PFSK-1 (cell line): ENCODE measurements around the gene COL23A1.

ENCODE experiments used
- FOXP2 ChIP-seq: optimal IDR thresholded peaks from 2 replicates; pipeline ENCODE3; 2011; ENCODE audit warnings: borderline replicate concordance, control low read depth, inconsistent platforms; ENCODE audit not compliant: insufficient read depth; ENCODE audit errors: extremely low read length, extremely low read depth
- POLR2AphosphoS5 ChIP-seq: IDR thresholded peaks from 2 replicates; pipeline ENCODE4 v1.6.1; 2012; ENCODE audit warnings: low read depth, mild to moderate bottlenecking, control low read depth, low read length, moderate library complexity
- SIN3A ChIP-seq: IDR thresholded peaks from 2 replicates; pipeline ENCODE4 v1.6.1; 2012; ENCODE audit warnings: mild to moderate bottlenecking, low read length, moderate library complexity, borderline replicate concordance; ENCODE audit not compliant: insufficient read depth
- TAF1 ChIP-seq: IDR thresholded peaks from 2 replicates; pipeline ENCODE4 v1.6.1; 2012; ENCODE audit warnings: low read length, control low read depth, borderline replicate concordance; ENCODE audit not compliant: insufficient read depth
- TF ChIP-seq, protein P1 (sequence below), 2 experiments: IDR thresholded peaks; 2 replicates each; pipeline versions ENCODE4 v1.6.1 to v1.8.0; 2011 to 2012; ENCODE audit warnings: low read depth in 2 of 2, low read length in 2 of 2, control low read depth in 1 of 2, inconsistent platforms in 1 of 2, mild to moderate bottlenecking in 1 of 2, moderate library complexity in 1 of 2; ENCODE audit not compliant: insufficient read depth in 1 of 2

The COL23A1 gene

DNA sequence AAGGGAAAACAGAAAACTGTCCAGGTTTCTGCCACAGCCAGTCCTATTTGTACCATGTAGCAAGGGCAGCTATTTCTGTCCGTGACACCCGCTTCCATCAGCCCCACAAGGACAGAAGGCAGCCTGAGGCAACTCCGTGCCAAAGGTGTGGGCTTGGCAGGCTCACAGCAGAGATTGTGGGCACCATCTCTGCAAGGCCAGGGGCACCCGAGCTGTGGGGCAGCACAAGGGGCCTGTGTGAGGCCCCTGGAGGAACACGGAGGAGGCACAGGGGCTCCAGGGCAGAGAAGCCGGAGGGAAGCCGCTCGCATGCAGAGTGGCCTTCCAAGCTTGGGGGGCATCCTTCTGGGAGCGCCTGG is 43.5 kb downstream of the COL23A1 start:
- TF ChIP-seq FOXP2 (no peak), POLR2AphosphoS5 (no peak), TAF1 (no peak), SIN3A (no peak)
- TF ChIP-seq, protein P1, sequence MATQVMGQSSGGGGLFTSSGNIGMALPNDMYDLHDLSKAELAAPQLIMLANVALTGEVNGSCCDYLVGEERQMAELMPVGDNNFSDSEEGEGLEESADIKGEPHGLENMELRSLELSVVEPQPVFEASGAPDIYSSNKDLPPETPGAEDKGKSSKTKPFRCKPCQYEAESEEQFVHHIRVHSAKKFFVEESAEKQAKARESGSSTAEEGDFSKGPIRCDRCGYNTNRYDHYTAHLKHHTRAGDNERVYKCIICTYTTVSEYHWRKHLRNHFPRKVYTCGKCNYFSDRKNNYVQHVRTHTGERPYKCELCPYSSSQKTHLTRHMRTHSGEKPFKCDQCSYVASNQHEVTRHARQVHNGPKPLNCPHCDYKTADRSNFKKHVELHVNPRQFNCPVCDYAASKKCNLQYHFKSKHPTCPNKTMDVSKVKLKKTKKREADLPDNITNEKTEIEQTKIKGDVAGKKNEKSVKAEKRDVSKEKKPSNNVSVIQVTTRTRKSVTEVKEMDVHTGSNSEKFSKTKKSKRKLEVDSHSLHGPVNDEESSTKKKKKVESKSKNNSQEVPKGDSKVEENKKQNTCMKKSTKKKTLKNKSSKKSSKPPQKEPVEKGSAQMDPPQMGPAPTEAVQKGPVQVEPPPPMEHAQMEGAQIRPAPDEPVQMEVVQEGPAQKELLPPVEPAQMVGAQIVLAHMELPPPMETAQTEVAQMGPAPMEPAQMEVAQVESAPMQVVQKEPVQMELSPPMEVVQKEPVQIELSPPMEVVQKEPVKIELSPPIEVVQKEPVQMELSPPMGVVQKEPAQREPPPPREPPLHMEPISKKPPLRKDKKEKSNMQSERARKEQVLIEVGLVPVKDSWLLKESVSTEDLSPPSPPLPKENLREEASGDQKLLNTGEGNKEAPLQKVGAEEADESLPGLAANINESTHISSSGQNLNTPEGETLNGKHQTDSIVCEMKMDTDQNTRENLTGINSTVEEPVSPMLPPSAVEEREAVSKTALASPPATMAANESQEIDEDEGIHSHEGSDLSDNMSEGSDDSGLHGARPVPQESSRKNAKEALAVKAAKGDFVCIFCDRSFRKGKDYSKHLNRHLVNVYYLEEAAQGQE (IDR thresholded peaks at IDR 0.05; ENCODE audit: insufficient read depth in 1 of 2, low read depth in 2 of 2, low read length in 2 of 2) = no peak

DNA sequence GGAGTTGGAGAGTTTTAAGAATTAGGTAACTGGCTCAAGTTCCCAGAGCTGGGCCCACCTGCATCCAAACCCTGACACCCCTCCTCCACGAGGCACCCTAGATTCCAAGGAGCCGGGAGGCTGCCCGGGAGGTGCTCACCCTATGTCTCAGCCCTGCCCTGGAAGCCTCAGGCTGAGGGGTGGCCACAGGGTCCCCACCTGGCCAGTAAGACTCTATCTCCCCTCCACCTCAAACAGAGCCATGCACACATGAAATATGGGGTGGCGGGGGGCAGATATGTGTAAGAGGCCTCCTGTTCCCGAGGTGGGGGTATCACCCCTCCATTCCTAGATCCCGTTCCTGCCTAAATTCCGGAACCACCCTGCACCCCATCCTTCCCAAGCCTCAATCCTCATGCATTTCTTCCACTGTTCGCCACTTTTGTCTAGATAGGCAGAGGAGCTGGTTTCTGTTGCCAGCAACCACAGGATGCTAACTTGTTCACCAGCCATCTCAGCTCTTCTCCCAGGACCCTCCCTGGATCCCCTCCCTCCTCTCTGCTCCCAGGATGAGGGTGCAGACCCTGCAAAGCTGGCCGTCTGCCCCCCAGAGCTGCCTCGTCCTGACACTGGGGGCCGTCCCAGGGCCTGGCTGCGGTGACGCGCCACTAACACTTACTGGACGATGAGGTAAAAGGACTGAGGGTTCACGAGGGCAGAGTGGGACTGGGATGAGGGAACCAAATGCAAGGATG is 44.1 kb downstream of the COL23A1 start:
- TF ChIP-seq SIN3A (no peak), POLR2AphosphoS5 (no peak)
- TF ChIP-seq, protein P1 (IDR thresholded peaks at IDR 0.05; ENCODE audit: insufficient read depth in 1 of 2, low read depth in 2 of 2, low read length in 2 of 2) = no peak

DNA sequence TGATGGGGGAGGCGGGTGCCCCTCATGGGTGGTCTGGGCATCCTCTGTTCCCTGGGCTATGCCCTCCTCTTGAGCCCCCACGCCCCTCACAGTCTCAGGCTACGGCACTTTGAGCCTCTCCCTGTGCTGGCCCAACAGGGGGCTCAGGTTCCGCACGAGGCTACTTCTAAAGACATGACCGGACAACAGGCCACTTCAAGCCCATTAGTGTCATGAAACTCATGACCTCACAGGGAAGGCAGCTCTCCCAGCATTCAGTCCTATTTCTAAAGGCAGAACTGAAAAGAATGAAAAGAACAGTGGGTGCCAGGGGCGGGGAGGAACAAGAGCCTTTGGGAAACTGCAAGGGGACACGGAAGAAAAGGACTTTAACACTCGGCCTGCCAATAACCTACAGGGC is 45.0 kb downstream of the COL23A1 start:
- TF ChIP-seq FOXP2 (no peak), POLR2AphosphoS5 (no peak), SIN3A (no peak), TAF1 (no peak)
- TF ChIP-seq, protein P1 (IDR thresholded peaks at IDR 0.05; ENCODE audit: insufficient read depth in 1 of 2, low read depth in 2 of 2, low read length in 2 of 2) = no peak

DNA sequence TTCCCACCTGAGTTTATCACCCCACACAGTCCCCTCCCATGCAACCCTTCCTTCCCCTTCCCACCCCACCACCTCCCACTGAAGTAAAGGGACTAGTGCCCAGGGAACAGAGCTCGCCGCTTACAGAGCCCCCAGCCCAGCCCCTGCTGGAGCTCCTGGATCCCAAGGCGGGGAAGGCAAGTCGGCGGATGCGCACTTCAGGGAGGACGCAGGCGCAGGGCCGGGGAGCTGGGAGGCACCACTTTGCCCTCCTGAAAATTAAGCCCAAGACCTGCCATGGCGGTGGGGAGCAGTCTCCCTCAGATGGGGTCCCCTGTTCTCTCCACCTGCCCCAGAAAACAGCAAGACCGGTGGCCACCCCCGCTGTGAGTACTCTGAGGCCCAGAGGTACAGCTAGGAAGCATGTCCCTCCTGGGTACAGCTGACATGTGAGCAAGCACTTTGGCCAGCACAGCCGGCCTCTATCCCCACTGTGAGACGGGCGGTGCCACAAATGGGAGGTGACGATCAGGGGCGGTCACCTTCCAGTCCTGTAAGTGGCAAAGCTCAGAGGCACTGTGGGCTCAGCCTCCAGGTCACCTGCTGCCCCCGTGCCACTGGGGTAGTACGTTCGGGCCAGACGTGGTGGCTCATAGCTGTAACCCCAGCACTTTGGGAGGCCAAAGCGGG is 45.9 kb downstream of the COL23A1 start:
- TF ChIP-seq FOXP2 (no peak), TAF1 (no peak), SIN3A (no peak), POLR2AphosphoS5 (no peak)
- TF ChIP-seq, protein P1 (IDR thresholded peaks at IDR 0.05; ENCODE audit: insufficient read depth in 1 of 2, low read depth in 2 of 2, low read length in 2 of 2) = no peak
